ENCODE measurements around the gene MYO19. TPM values are rescaled to one million over a fixed set of nuclear protein-coding genes. Genes with fewer than 3 reads are reported as not detected.
"Not testable (repeated sequence)": the region's sequence is repeated elsewhere in the genome, so short reads cannot be mapped to it uniquely, and the experiment has no call there.

Gene MYO19
- total RNA-seq, 1 donor from 2014 or later: 65.9 TPM

GRCh38 chr17:36511216-36511615 lies 23.5 kb downstream of the MYO19 start:
- H3K9me3 Mint-ChIP-seq (ENCODE audit: unreplicated experiment): no peaks in the 10 kb centered on the region
- no peak overlapping the region for H3K27ac Mint-ChIP-seq (ENCODE audit: unreplicated experiment)
- no peak for TF ChIP-seq CTCF (IDR thresholded peaks at IDR 0.05)
- H3K27me3 Mint-ChIP-seq (ENCODE audit: unreplicated experiment): no peaks in the 10 kb centered on the region
- H3K36me3 Mint-ChIP-seq (ENCODE audit: unreplicated experiment): peaks cover 10% of the 10 kb centered on the region
- H3K4me1 Mint-ChIP-seq (ENCODE audit: unreplicated experiment): no peaks in the 10 kb centered on the region
- no peak overlapping the region for H3K4me3 Mint-ChIP-seq (ENCODE audit: unreplicated experiment)
- no peak for DNase-seq (ENCODE audit: extremely low spot score, unreplicated experiment)

- Mint-ChIP-seq H3K27me3 (ENCODE audit: unreplicated experiment) (no peaks in the 10 kb centered on the region), H3K4me3 (ENCODE audit: unreplicated experiment) (no peak overlapping the region), H3K27ac (ENCODE audit: unreplicated experiment) (no peak overlapping the region), H3K36me3 (ENCODE audit: unreplicated experiment) (peaks cover 13% of the 10 kb centered on the region), H3K4me1 (ENCODE audit: unreplicated experiment) (no peaks in the 10 kb centered on the region), H3K9me3 (ENCODE audit: unreplicated experiment) (no peaks in the 10 kb centered on the region)
- no peak for TF ChIP-seq CTCF (IDR thresholded peaks at IDR 0.05)
- DNase-seq (ENCODE audit: extremely low spot score, unreplicated experiment): no peak
These were observed 24.0 kb downstream of the MYO19 start for GRCh38 chr17:36510636-36511035.

- TF ChIP-seq CTCF (IDR thresholded peaks at IDR 0.05): no peak
- no peaks in the 10 kb centered on the region for H3K4me1 Mint-ChIP-seq (ENCODE audit: unreplicated experiment)
- H3K9me3 Mint-ChIP-seq (ENCODE audit: unreplicated experiment): no peaks in the 10 kb centered on the region
- peaks cover 16% of the 10 kb centered on the region for H3K36me3 Mint-ChIP-seq (ENCODE audit: unreplicated experiment)
- no peaks in the 10 kb centered on the region for H3K27me3 Mint-ChIP-seq (ENCODE audit: unreplicated experiment)
- DNase-seq (ENCODE audit: extremely low spot score, unreplicated experiment): no peak
- no peak overlapping the region for H3K4me3 Mint-ChIP-seq (ENCODE audit: unreplicated experiment)
- H3K27ac Mint-ChIP-seq (ENCODE audit: unreplicated experiment): no peak overlapping the region
These were observed 25.2 kb downstream of the MYO19 start for GRCh38 chr17:36509272-36509985.

- H3K36me3 Mint-ChIP-seq (ENCODE audit: unreplicated experiment): peaks cover 17% of the 10 kb centered on the region
These were observed 26.2 kb downstream of the MYO19 start for GRCh38 chr17:36508439-36508838.

GRCh38 chr17:36507266-36507665 lies 27.4 kb downstream of the MYO19 start:
- H3K27me3 Mint-ChIP-seq (ENCODE audit: unreplicated experiment): no peaks in the 10 kb centered on the region
- no peak overlapping the region for H3K27ac Mint-ChIP-seq (ENCODE audit: unreplicated experiment)
- DNase-seq (ENCODE audit: extremely low spot score, unreplicated experiment): no peak
- H3K4me1 Mint-ChIP-seq (ENCODE audit: unreplicated experiment): no peaks in the 10 kb centered on the region
- no peaks in the 10 kb centered on the region for H3K9me3 Mint-ChIP-seq (ENCODE audit: unreplicated experiment)
- H3K36me3 Mint-ChIP-seq (ENCODE audit: unreplicated experiment): peaks cover 23% of the 10 kb centered on the region
- H3K4me3 Mint-ChIP-seq (ENCODE audit: unreplicated experiment): no peak overlapping the region
- TF ChIP-seq CTCF (IDR thresholded peaks at IDR 0.05): no peak

More at GRCh38 chr17:36508439-36508838, 26.2 kb downstream of the MYO19 start:
- H3K4me3 Mint-ChIP-seq (ENCODE audit: unreplicated experiment); H3K9me3 Mint-ChIP-seq (ENCODE audit: unreplicated experiment); H3K27ac Mint-ChIP-seq (ENCODE audit: unreplicated experiment); H3K4me1 Mint-ChIP-seq (ENCODE audit: unreplicated experiment); H3K27me3 Mint-ChIP-seq (ENCODE audit: unreplicated experiment); DNase-seq (ENCODE audit: extremely low spot score, unreplicated experiment): not testable (repeated sequence)

Data from osteocyte (in vitro differentiated cells).